Mesodermal cell (in vitro differentiated cells): ENCODE data around the gene PCED1A.

Experiments
- H3K27ac ChIP-seq: 2 replicates; pipeline ENCODE4 v1.7.0; 2013; ENCODE audit warnings: mild to moderate bottlenecking, low read depth, low read length, moderate library complexity; ENCODE audit not compliant: severe bottlenecking
- H3K36me3 ChIP-seq: 2 replicates; pipeline ENCODE4 v1.7.1; 2013; ENCODE audit warnings: mild to moderate bottlenecking, low read length, moderate library complexity; ENCODE audit not compliant: control insufficient read depth, insufficient read depth
- H3K4me1 ChIP-seq: one replicate; pipeline ENCODE4 v1.7.1; 2013; ENCODE audit warnings: mild to moderate bottlenecking, low read length; ENCODE audit not compliant: insufficient read depth, control insufficient read depth, poor library complexity, severe bottlenecking
- H3K4me3 ChIP-seq: 2 replicates; pipeline ENCODE4 v1.7.0; 2013; ENCODE audit warnings: low read length, control low read depth, mild to moderate bottlenecking; ENCODE audit not compliant: insufficient read depth, poor library complexity, severe bottlenecking; ENCODE audit errors: extremely low read depth
- H3K9me3 ChIP-seq: 2 replicates; pipeline ENCODE4 v1.7.1; 2013; ENCODE audit warnings: mild to moderate bottlenecking, low read length, moderate library complexity; ENCODE audit not compliant: control insufficient read depth
- WGBS, 2 experiments: methylation state at CpG; one replicate each; pipeline ENCODE4 v1.1.5; 2013; ENCODE audit warnings: missing lambda C conversion rate in 2 of 2; ENCODE audit not compliant: insufficient coverage in 2 of 2; 5-methylcytosine and 5-hydroxymethylcytosine counted together

The PCED1A gene

GRCh38 chr20:2875690-2876203, 35.3 kb upstream of the PCED1A start:
- peaks cover 8% of the 10 kb centered on the region for H3K4me1 ChIP-seq
- no peak overlapping the region for H3K4me3 ChIP-seq
- no peaks in the 10 kb centered on the region for H3K9me3 ChIP-seq
- peaks cover 20% of the 10 kb centered on the region for H3K36me3 ChIP-seq
- no peak overlapping the region for H3K27ac ChIP-seq
- WGBS, 2 experiments, result 97 to 100% methylated on average over 3 to 5 of the region's 5 CpGs

- Histone ChIP-seq H3K27ac (no peak overlapping the region), H3K4me3 (peak overlapping the region; percentile 81), H3K9me3 (no peaks in the 10 kb centered on the region), H3K36me3 (peaks cover 20% of the 10 kb centered on the region), H3K4me1 (peaks cover 13% of the 10 kb centered on the region)
- 60% methylated on average over 6 of the region's 7 CpGs for WGBS, 2 experiments
Measured at GRCh38 chr20:2874456-2874855, 34.0 kb upstream of the PCED1A start.

GRCh38 chr20:2873747-2874041, 33.2 kb upstream of the PCED1A start:
- H3K36me3 ChIP-seq, result peaks cover 20% of the 10 kb centered on the region
- H3K27ac ChIP-seq, result peak overlapping the region; percentile 66
- no peaks in the 10 kb centered on the region for H3K9me3 ChIP-seq
- peaks cover 13% of the 10 kb centered on the region for H3K4me1 ChIP-seq
- H3K4me3 ChIP-seq, result peak overlapping the region; percentile 81
- 0% methylated on average over 22 to 23 of the region's 29 CpGs for WGBS, 2 experiments

- H3K27ac ChIP-seq, result peak within 1 kb of the TSS; percentile 66
- H3K36me3 ChIP-seq, result peaks cover 16% of the 10 kb centered on the region
- H3K4me3 ChIP-seq, result peak within 1 kb of the TSS; percentile 81
- WGBS, 2 experiments, result 0% methylated on average over 72 to 77 of the region's 83 CpGs
- peaks cover 13% of the 10 kb centered on the region for H3K4me1 ChIP-seq
- H3K9me3 ChIP-seq, result no peaks in the 10 kb centered on the region
Measured at GRCh38 chr20:2873010-2873746, 32.7 kb upstream of the PCED1A start, which contains the start of gene PTPRA. Gene PTPRA, plus strand, starts transcription at chr20:2873481. Its CDS starts 90,797 bp downstream, at chr20:2964278.

- H3K9me3 ChIP-seq, result no peaks in the 10 kb centered on the region
- H3K27ac ChIP-seq, result no peak overlapping the region
- peaks cover 13% of the 10 kb centered on the region for H3K4me1 ChIP-seq
- WGBS, 2 experiments, result 2 to 5% methylated on average over 33 to 49 of the region's 49 CpGs
- H3K36me3 ChIP-seq, result peaks cover 13% of the 10 kb centered on the region
- H3K4me3 ChIP-seq, result peak overlapping the region; percentile 81
Measured at GRCh38 chr20:2872459-2873009, 32.1 kb upstream of the PCED1A start.

GRCh38 chr20:2871661-2872458, 31.4 kb upstream of the PCED1A start:
- H3K4me3 ChIP-seq, result peak overlapping the region; percentile 81
- H3K36me3 ChIP-seq, result peaks cover 10% of the 10 kb centered on the region
- 46 to 61% methylated on average over 24 to 28 of the region's 34 CpGs for WGBS, 2 experiments
- H3K9me3 ChIP-seq, result no peaks in the 10 kb centered on the region
- H3K4me1 ChIP-seq, result peaks cover 13% of the 10 kb centered on the region
- H3K27ac ChIP-seq, result no peak overlapping the region

GRCh38 chr20:2871111-2871465, 30.6 kb upstream of the PCED1A start:
- Histone ChIP-seq H3K4me3 (no peak overlapping the region), H3K36me3 (peaks cover 12% of the 10 kb centered on the region), H3K9me3 (no peaks in the 10 kb centered on the region), H3K27ac (no peak overlapping the region), H3K4me1 (peaks cover 13% of the 10 kb centered on the region)
- 92% methylated on average over 2 of the region's 2 CpGs; no CpG with 5 or more reads in 1 of the 2 experiments for WGBS, 2 experiments

- 89 to 92% methylated on average over 3 of the region's 3 CpGs for WGBS, 2 experiments
- Histone ChIP-seq H3K4me3 (no peak overlapping the region), H3K9me3 (no peaks in the 10 kb centered on the region), H3K4me1 (peaks cover 13% of the 10 kb centered on the region), H3K36me3 (peaks cover 7% of the 10 kb centered on the region), H3K27ac (no peak overlapping the region)
Measured at GRCh38 chr20:2869381-2869780, 28.9 kb upstream of the PCED1A start.

- WGBS, 2 experiments, result 88 to 95% methylated on average over 10 to 11 of the region's 12 CpGs
- no peak overlapping the region for H3K4me3 ChIP-seq
- no peaks in the 10 kb centered on the region for H3K9me3 ChIP-seq
- peaks cover 9% of the 10 kb centered on the region for H3K36me3 ChIP-seq
- H3K27ac ChIP-seq, result no peak overlapping the region
- H3K4me1 ChIP-seq, result peaks cover 11% of the 10 kb centered on the region
Measured at GRCh38 chr20:2867081-2867864, 26.8 kb upstream of the PCED1A start.

- 92 to 98% methylated on average over 6 to 10 of the region's 11 CpGs for WGBS, 2 experiments
- H3K4me3 ChIP-seq, result no peak overlapping the region
- peaks cover 10% of the 10 kb centered on the region for H3K4me1 ChIP-seq
- no peak overlapping the region for H3K27ac ChIP-seq
- H3K9me3 ChIP-seq, result no peaks in the 10 kb centered on the region
- H3K36me3 ChIP-seq, result peaks cover 14% of the 10 kb centered on the region
Measured at GRCh38 chr20:2866236-2866635, 25.8 kb upstream of the PCED1A start.
